ENCODE measurements around the gene LY6G5C. TPM values are rescaled to one million over a fixed set of nuclear protein-coding genes. Genes with fewer than 3 reads are reported as not detected.

The LY6G5C gene
- total and polyA plus RNA-seq, 2 of the 13 experiments (the other 11 are each of a cell fraction or from before 2014, with no cell fraction given): 0.33 to 0.55 TPM

GRCh38 chr6:31627690-31628287 lies 53.1 kb downstream of the LY6G5C start (continued):
- TF ChIP-seq THAP9 (CRISPR knock-in tag; IDR thresholded peaks at IDR 0.05; ENCODE audit: borderline replicate concordance) (0 out of 2 replicates have a peak, but pooled peaks have one; percentile 21), RBFOX2 (IDR thresholded peaks at IDR 0.05; ENCODE audit: low read depth, low read length) (peak; percentile 63; the same call in 1 of the 2 replicates), MEF2D (CRISPR knock-in tag; IDR thresholded peaks at IDR 0.05) (no peak)

- FAIRE-seq: no peak
- Histone ChIP-seq H3K4me2 (ENCODE audit: low read depth, low read length) (no peak overlapping the region), H3K27me3 (ENCODE audit: control insufficient read depth in 1 of 2, insufficient read depth in 2 of 2, low read length in 2 of 2) (no peaks in the 10 kb centered on the region), H3K79me2 (ENCODE audit: insufficient read depth, low read length) (peaks cover 25% of the 10 kb centered on the region), H3K4me1 (ENCODE audit: insufficient read depth, low read length) (peaks cover 11% of the 10 kb centered on the region), H4K20me1 (ENCODE audit: insufficient read depth, low read length) (peaks cover 11% of the 10 kb centered on the region; the same call in 1 of the 2 replicates), H3K27ac (ENCODE audit: extremely low read length, insufficient read depth, low read length) (no peak overlapping the region), H3K9me3 (ENCODE audit: low read length) (no peaks in the 10 kb centered on the region), H2AFZ (ENCODE audit: low read length) (no peak overlapping the region), H3K4me3 (replicated peaks in 1 of 3; ENCODE audit: insufficient read depth in 1 of 3, low read depth in 2 of 3, low read length in 3 of 3) (no peak overlapping the region), H3K36me3 (replicated peaks in 1 of 2; ENCODE audit: control insufficient read depth in 1 of 2, insufficient read depth in 2 of 2, low read length in 2 of 2) (peaks cover 70 to 95% of the 10 kb centered on the region in 2 experiments), H3K9ac (ENCODE audit: insufficient read depth, low read depth, low read length) (no peak overlapping the region)
- ChIA-PET CTCF (ENCODE audit: low intra/inter-chr PET ratio, low total read pairs) (no interaction called here), POLR2A (interaction anchor here (3.4 kb wide), 1 partner anchor 25 kb away, joined by 11 read pairs; the partner anchor contains the start of gene BAG6)
- ATAC-seq: no peak
- BruUV-seq (replicated peaks): no TSS peak
- intact Hi-C loops (cut with micrococcal nuclease; ENCODE audit: unreplicated experiment): no loop called here
- 97% methylated on average over 10 of the region's 10 CpGs for WGBS (ENCODE audit: low lambda C conversion rate)
- no peak for DNase-seq (ENCODE audit: low spot score)
- in situ Hi-C loops (cut with HindIII; ENCODE audit: extremely low pct_ligation_motif_present, low pct_unique_long_range_greater_than_20kb): no loop called here
- TF ChIP-seq PHF5A (CRISPR knock-in tag; IDR thresholded peaks at IDR 0.05; ENCODE audit: low read depth, unreplicated experiment): no peak
- no peak for TF ChIP-seq ZNF724P (CRISPR knock-in tag; IDR thresholded peaks at IDR 0.05; ENCODE audit: borderline replicate concordance)
- TF ChIP-seq ZNF660 (CRISPR knock-in tag; IDR thresholded peaks at IDR 0.05; ENCODE audit: borderline replicate concordance, low read depth): no peak
- TF ChIP-seq NR2F2 (IDR thresholded peaks at IDR 0.05; ENCODE audit: borderline replicate concordance, low read depth): no peak
- no peak for TF ChIP-seq PTBP1 (IDR thresholded peaks at IDR 0.05; ENCODE audit: low read depth, low read length, poor library complexity, severe bottlenecking)
- TF ChIP-seq CENPX (CRISPR knock-in tag; IDR thresholded peaks at IDR 0.05): no peak
- no peak for TF ChIP-seq CHCHD3 (CRISPR knock-in tag; IDR thresholded peaks at IDR 0.05)
- no peak for TF ChIP-seq RBAK (CRISPR knock-in tag; IDR thresholded peaks at IDR 0.05)
- no peak for TF ChIP-seq ZNF547 (CRISPR knock-in tag; IDR thresholded peaks at IDR 0.05)
- no peak for TF ChIP-seq SUZ12 (IDR thresholded peaks at IDR 0.05; ENCODE audit: low read depth, low read length)
- TF ChIP-seq ZSCAN22 (CRISPR knock-in tag; IDR thresholded peaks at IDR 0.05): no peak
- no peak for TF ChIP-seq KMT2B (CRISPR knock-in tag; IDR thresholded peaks at IDR 0.05)
- no peak for TF ChIP-seq ZMYM2 (CRISPR knock-in tag; IDR thresholded peaks at IDR 0.05)
- no peak for TF ChIP-seq PLSCR1 (CRISPR knock-in tag; IDR thresholded peaks at IDR 0.05; ENCODE audit: borderline replicate concordance)
Observed at GRCh38 chr6:31626952-31627351, 53.9 kb downstream of the LY6G5C start.
